HCT116 (cell line): ENCODE measurements around the gene METTL1. TPM values are rescaled to one million over a fixed set of nuclear protein-coding genes. Genes with fewer than 3 reads are reported as not detected.

Experiments used
- ATAC-seq: fragments of 200-7000 bp; cut with Tn5 transposase; 2 replicates; pipeline ENCODE4 v1.9.1; 2020; ENCODE audit warnings: mild to moderate bottlenecking, moderate library complexity
- BruUV-seq: library from RNA; stranded (reverse); fragments of 400-500 nt; replicated peaks from 2 replicates; lab custom pipeline; 2021; lab: Mats Ljungman, UMichigan
- CTCF ChIA-PET: fragments of 300-600 bp; sonication (Branson Sonifier 250); formaldehyde crosslinking; loops from one replicate; lab custom pipeline; 2021; ENCODE audit warnings: antibody characterized with exemption; lab: Charles Lee
- POLR2A ChIA-PET: fragments of 300-600, 350-600 bp; sonication (Branson Sonifier 250); formaldehyde crosslinking; loops from one replicate; lab custom pipeline; 2021; ENCODE audit warnings: antibody characterized with exemption; lab: Charles Lee
- RAD21 ChIA-PET, 2 experiments: fragments of 300-600 bp; sonication (Branson Sonifier 250); formaldehyde crosslinking; loops; one replicate each; lab custom pipeline; 2023; ENCODE audit warnings: low total read pairs in 2 of 2; ENCODE audit not compliant: uncharacterized antibody in 2 of 2, unreplicated experiment in 2 of 2, low non-redundant PET in 1 of 2; lab: Charles Lee
- DNase-seq: peaks from one replicate; pipeline ENCODE4 v3.0.0-alpha.2; 2010; ENCODE audit warnings: low read depth, low spot score
- H2AFZ ChIP-seq: fragments of 200-600 bp; shearing (Covaris generic), sonication (generic); 2 replicates; pipeline ENCODE4 v1.6.1; 2017; ENCODE audit warnings: low read depth, mixed run types, mixed read lengths, antibody characterized with exemption, low read length; ENCODE audit not compliant: poor library complexity, severe bottlenecking
- H3K27ac ChIP-seq: 2 replicates; pipeline ENCODE4 v1.5.1; 2012; ENCODE audit warnings: low read depth, low read length
- H3K27me3 ChIP-seq: fragments of 200-600 bp; sonication (generic); 2 replicates; pipeline ENCODE4 v1.6.1; 2016; ENCODE audit warnings: mixed run types, low read length, mixed read lengths; ENCODE audit not compliant: insufficient read depth
- H3K36me3 ChIP-seq, 2 experiments: fragments of 200-500 bp in 1 of 2; fragments of 200-600 bp in 1 of 2; sonication (Bioruptor generic) in 1 of 2; sonication (generic) in 1 of 2; 2 replicates each; pipeline versions ENCODE4 v1.5.1 to v1.6.1; 2014 to 2016; ENCODE audit warnings: low read length in 2 of 2, inconsistent platforms in 1 of 2, mixed read lengths in 1 of 2, mixed run types in 1 of 2; ENCODE audit not compliant: insufficient read depth in 2 of 2, control insufficient read depth in 1 of 2
- H3K4me1 ChIP-seq, 2 experiments: fragments of 200-600 bp in 1 of 2; sonication (generic) in 1 of 2; 2 replicates each; pipeline versions ENCODE4 v1.5.1 to v1.6.1; 2012 to 2017; ENCODE audit warnings: low read length in 2 of 2, inconsistent platforms in 1 of 2, mild to moderate bottlenecking in 1 of 2, mixed read lengths in 1 of 2, mixed run types in 1 of 2, moderate library complexity in 1 of 2; ENCODE audit not compliant: insufficient read depth in 2 of 2, control insufficient read depth in 1 of 2
- H3K4me2 ChIP-seq: fragments of 200-600 bp; sonication (generic); 2 replicates; pipeline ENCODE4 v1.6.1; 2017; ENCODE audit warnings: mixed run types, low read length, mixed read lengths
- H3K4me3 ChIP-seq, 2 experiments: fragments of 200-600 bp in 1 of 2; sonication (generic) in 1 of 2; replicated peaks in 1 of 2; 2 replicates each; pipeline ENCODE4 v1.5.1; 2011 to 2016; ENCODE audit warnings: low read length in 2 of 2, control low read depth in 1 of 2, low read depth in 1 of 2, mild to moderate bottlenecking in 1 of 2, mixed read lengths in 1 of 2, mixed run types in 1 of 2
- H3K79me2 ChIP-seq: fragments of 200-600 bp; sonication (generic); 2 replicates; pipeline ENCODE4 v1.6.1; 2017; ENCODE audit warnings: mild to moderate bottlenecking, mixed run types, low read length, moderate library complexity, mixed read lengths; ENCODE audit not compliant: insufficient read depth
- H3K9ac ChIP-seq: fragments of 200-600 bp; sonication (generic); 2 replicates; pipeline ENCODE4 v1.6.1; 2016; ENCODE audit warnings: low read length, mixed read lengths
- H3K9me2 ChIP-seq: fragments of 200-600 bp; sonication (generic), shearing (Covaris generic); 2 replicates; pipeline ENCODE4 v1.6.1; 2017; ENCODE audit warnings: mixed run types, mild to moderate bottlenecking, moderate library complexity; ENCODE audit not compliant: insufficient read depth
- H3K9me3 ChIP-seq, 2 experiments: fragments of 200-500 bp in 1 of 2; fragments of 200-600 bp in 1 of 2; sonication (Bioruptor generic) in 1 of 2; sonication (generic) in 1 of 2; 2 replicates each; pipeline ENCODE4 v1.6.1; 2014 to 2017; ENCODE audit warnings: low read length in 2 of 2, mixed read lengths in 2 of 2, inconsistent platforms in 1 of 2, low read depth in 1 of 2, mild to moderate bottlenecking in 1 of 2, mixed run types in 1 of 2, moderate library complexity in 1 of 2; ENCODE audit not compliant: control insufficient read depth in 1 of 2, insufficient read depth in 1 of 2
- H4K20me1 ChIP-seq: fragments of 200-600 bp; sonication (generic), shearing (Covaris generic); 2 replicates; pipeline ENCODE4 v1.6.1; 2017; ENCODE audit warnings: mixed run types, mild to moderate bottlenecking, moderate library complexity; ENCODE audit not compliant: insufficient read depth
- ATF3 ChIP-seq: IDR thresholded peaks from 2 replicates; pipeline ENCODE4 v1.6.1; 2012
- CBX3 ChIP-seq: IDR thresholded peaks from 2 replicates; pipeline ENCODE4 v1.6.1; 2012; ENCODE audit warnings: low read depth
- CEBPB ChIP-seq: IDR thresholded peaks from 2 replicates; pipeline ENCODE4 v1.6.1; 2012; ENCODE audit warnings: low read depth
- CTCF ChIP-seq, 3 experiments: fragments of 200-600 bp in 1 of 3; sonication (generic) in 1 of 3; IDR thresholded peaks in 2 of 3; conservative IDR thresholded peaks in 1 of 3; 2 replicates each; pipeline ENCODE4 v1.5.1; 2012 to 2017; ENCODE audit warnings: low read depth in 2 of 3, low read length in 2 of 3, antibody characterized with exemption in 1 of 3, borderline replicate concordance in 1 of 3, control low read depth in 1 of 3, mild to moderate bottlenecking in 1 of 3, mixed read lengths in 1 of 3, mixed run types in 1 of 3, moderate library complexity in 1 of 3; ENCODE audit not compliant: insufficient read depth in 1 of 3
- EGR1 ChIP-seq: IDR thresholded peaks from 2 replicates; pipeline ENCODE4 v1.6.1; 2012; ENCODE audit warnings: low read depth
- ELF1 ChIP-seq: IDR thresholded peaks from 2 replicates; pipeline ENCODE4 v1.6.1; 2012; ENCODE audit warnings: low read depth, borderline replicate concordance
- EZH2 ChIP-seq: fragments of 200-600 bp; sonication (generic); IDR thresholded peaks from 2 replicates; pipeline ENCODE4 v1.6.1; 2017; ENCODE audit warnings: antibody characterized with exemption, mixed run types
- EZH2phosphoT487 ChIP-seq: fragments of 200-600 bp; IDR thresholded peaks from 2 replicates; pipeline ENCODE4 v1.6.1; 2018; ENCODE audit warnings: antibody characterized with exemption, borderline replicate concordance
- FOSL1 ChIP-seq: IDR thresholded peaks from 2 replicates; pipeline ENCODE4 v1.6.1; 2012; ENCODE audit warnings: low read depth
- JUND ChIP-seq: IDR thresholded peaks from 2 replicates; pipeline ENCODE4 v1.6.1; 2012
- MAX ChIP-seq: IDR thresholded peaks from 2 replicates; pipeline ENCODE4 v1.6.1; 2012
- POLR2A ChIP-seq: IDR thresholded peaks from 2 replicates; pipeline ENCODE4 v1.7.0; 2011; ENCODE audit warnings: borderline replicate concordance; ENCODE audit not compliant: insufficient read depth, insufficient read length; ENCODE audit errors: extremely low read depth
- POLR2AphosphoS5 ChIP-seq: IDR thresholded peaks from 2 replicates; pipeline ENCODE4 v1.6.1; 2011; ENCODE audit warnings: mild to moderate bottlenecking, low read depth, low read length, moderate library complexity
- RAD21 ChIP-seq: IDR thresholded peaks from 2 replicates; pipeline ENCODE4 v1.6.1; 2012; ENCODE audit warnings: low read depth, mild to moderate bottlenecking
- REST ChIP-seq: IDR thresholded peaks from 2 replicates; pipeline ENCODE4 v1.6.1; 2012; ENCODE audit warnings: low read depth
- SP1 ChIP-seq: IDR thresholded peaks from 2 replicates; pipeline ENCODE4 v1.6.1; 2012; ENCODE audit warnings: low read depth
- SRF ChIP-seq: IDR thresholded peaks from 2 replicates; pipeline ENCODE4 v1.6.1; 2012; ENCODE audit warnings: low read depth
- YY1 ChIP-seq: IDR thresholded peaks from 2 replicates; pipeline ENCODE4 v1.6.1; 2011; ENCODE audit warnings: low read length, low read depth, moderate library complexity, mild to moderate bottlenecking; ENCODE audit not compliant: insufficient replicate concordance; ENCODE audit errors: extremely low read depth
- ZFX ChIP-seq: fragments of 450-650 bp; IDR thresholded peaks from 2 replicates; pipeline ENCODE4 v1.6.1; 2017
- ZNF274 ChIP-seq: fragments of 200-500 bp; sonication (Bioruptor generic); IDR thresholded peaks from 2 replicates; pipeline ENCODE4 v1.6.1; 2014; ENCODE audit warnings: mild to moderate bottlenecking, low read depth, low read length, inconsistent platforms
- intact Hi-C: fragments of 100-400 bp; cut with micrococcal nuclease; formaldehyde crosslinking; loops from 2 replicates; pipeline ENCODE4 v1.10.0; 2022
- total RNA-seq: library from RNA; stranded (reverse); gene quantifications from one replicate; pipeline ENCODE4 v1.2.1, GENCODE V29; 2021; ENCODE audit not compliant: unreplicated experiment

METTL1 gene
- total RNA-seq, 1 experiment from 2014 or later, result 56.6 TPM

- H4K20me1 ChIP-seq, result no peaks in the 10 kb centered on the region
- ChIA-PET CTCF (interaction anchor here (1.3 kb wide), 1 partner anchor 20 kb away, joined by 3 read pairs; no protein-coding TSS in a partner anchor), RAD21 (no interaction called here), POLR2A (interaction anchor here (0.8 to 1.1 kb wide), 2 partner anchors 8 to 14 kb away, joined by 3 read pairs; partner anchors contain the start of genes EEF1AKMT3 and METTL1)
- no peaks in the 10 kb centered on the region for H3K36me3 ChIP-seq
- H3K9me2 ChIP-seq, result no peaks in the 10 kb centered on the region
- intact Hi-C loops, result no loop called here
- H3K9me3 ChIP-seq, result no peaks in the 10 kb centered on the region
- H3K9ac ChIP-seq, result no peak overlapping the region
- no peak for ATAC-seq
- no TSS peak for BruUV-seq
- no peaks in the 10 kb centered on the region for H3K27me3 ChIP-seq
- no peak for DNase-seq
- TF ChIP-seq EZH2 (no peak), YY1 (no peak), RAD21 (no peak), ZFX (no peak), CBX3 (no peak), EZH2phosphoT487 (no peak), ELF1 (no peak), REST (no peak), EGR1 (no peak), FOSL1 (no peak), CTCF (IDR thresholded peaks at IDR 0.05 in 2 of 3, conservative IDR thresholded peaks at IDR 0.05 in 1 of 3; ENCODE audit: borderline replicate concordance in 1 of 3, insufficient read depth in 1 of 3, low read depth in 2 of 3, low read length in 2 of 3) (no peak), CEBPB (no peak), POLR2A (no peak), JUND (no peak), MAX (no peak), ATF3 (no peak), SP1 (no peak), SRF (no peak), ZNF274 (no peak), POLR2AphosphoS5 (no peak)
- H3K4me3 ChIP-seq, result no peak overlapping the region
- no peak overlapping the region for H3K4me2 ChIP-seq
- no peak overlapping the region for H3K27ac ChIP-seq
- H2AFZ ChIP-seq, result no peak overlapping the region
- H3K4me1 ChIP-seq, result peaks cover 6 to 10% of the 10 kb centered on the region in 2 experiments
- H3K79me2 ChIP-seq, result peaks cover 21% of the 10 kb centered on the region
Observed at GRCh38 chr12:57779736-57780135, 7.8 kb upstream of the METTL1 start.
